ENCODE measurements around the gene TRPM6. TPM values are rescaled to one million over a fixed set of nuclear protein-coding genes. Genes with fewer than 3 reads are reported as not detected.

Gene TRPM6
- total RNA-seq, 2 experiments from 2014 or later: not detected

GRCh38 chr9:74846766-74847165 lies 41.0 kb downstream of the TRPM6 start:
- POLR2A ChIA-PET: no interaction called here
- H3K4me1 Mint-ChIP-seq: no peaks in the 10 kb centered on the region
- H3K27ac Mint-ChIP-seq: no peak overlapping the region
- ATAC-seq (ENCODE audit: low read depth): no peak
- no peaks in the 10 kb centered on the region for H3K9me3 Mint-ChIP-seq
- no peaks in the 10 kb centered on the region for H3K27me3 Mint-ChIP-seq
- H3K36me3 Mint-ChIP-seq: no peaks in the 10 kb centered on the region
- no peak overlapping the region for H3K4me3 Mint-ChIP-seq
- DNase-seq: no peak

GRCh38 chr9:74838351-74838750 lies 49.4 kb downstream of the TRPM6 start:
- H3K4me1 Mint-ChIP-seq: no peaks in the 10 kb centered on the region
- POLR2A ChIA-PET: no interaction called here

GRCh38 chr9:74824654-74825053 lies 63.1 kb downstream of the TRPM6 start:
- H3K27me3 Mint-ChIP-seq: peaks cover 5% of the 10 kb centered on the region
- DNase-seq (no peak), ATAC-seq (ENCODE audit: low read depth) (no peak)
- H3K27ac Mint-ChIP-seq: no peak overlapping the region
- POLR2A ChIA-PET: no interaction called here
- H3K4me3 Mint-ChIP-seq: no peak overlapping the region
- H3K4me1 Mint-ChIP-seq: no peaks in the 10 kb centered on the region
- H3K36me3 Mint-ChIP-seq: no peaks in the 10 kb centered on the region
- H3K9me3 Mint-ChIP-seq: no peaks in the 10 kb centered on the region

More at GRCh38 chr9:74838351-74838750, 49.4 kb downstream of the TRPM6 start:
- DNase-seq (no peak), ATAC-seq (ENCODE audit: low read depth) (no peak)
- Mint-ChIP-seq H3K4me3 (no peak overlapping the region), H3K27ac (no peak overlapping the region), H3K27me3 (peaks cover 5% of the 10 kb centered on the region), H3K36me3 (no peaks in the 10 kb centered on the region), H3K9me3 (no peaks in the 10 kb centered on the region)

- no peaks in the 10 kb centered on the region for H3K9me3 Mint-ChIP-seq
- POLR2A ChIA-PET: no interaction called here
- DNase-seq: no peak
- no peak for ATAC-seq (ENCODE audit: low read depth)
- H3K27me3 Mint-ChIP-seq: peaks cover 5% of the 10 kb centered on the region
- H3K4me1 Mint-ChIP-seq: no peaks in the 10 kb centered on the region
- no peak overlapping the region for H3K4me3 Mint-ChIP-seq
- no peaks in the 10 kb centered on the region for H3K36me3 Mint-ChIP-seq
- H3K27ac Mint-ChIP-seq: no peak overlapping the region
These were observed 66.1 kb downstream of the TRPM6 start for GRCh38 chr9:74821636-74822035.

GRCh38 chr9:74817816-74818215 lies 69.9 kb downstream of the TRPM6 start:
- no peaks in the 10 kb centered on the region for H3K4me1 Mint-ChIP-seq
- no peak overlapping the region for H3K4me3 Mint-ChIP-seq
- H3K27me3 Mint-ChIP-seq: peaks cover 5% of the 10 kb centered on the region
- POLR2A ChIA-PET: no interaction called here
- no peak for DNase-seq
- ATAC-seq (ENCODE audit: low read depth): no peak
- H3K27ac Mint-ChIP-seq: no peak overlapping the region
- H3K36me3 Mint-ChIP-seq: no peaks in the 10 kb centered on the region
- H3K9me3 Mint-ChIP-seq: no peaks in the 10 kb centered on the region

GRCh38 chr9:74817281-74817810 lies 70.4 kb downstream of the TRPM6 start:
- no peak overlapping the region for H3K4me3 Mint-ChIP-seq
- DNase-seq (no peak), ATAC-seq (ENCODE audit: low read depth) (no peak)
- POLR2A ChIA-PET: no interaction called here
- no peaks in the 10 kb centered on the region for H3K9me3 Mint-ChIP-seq
- no peaks in the 10 kb centered on the region for H3K36me3 Mint-ChIP-seq
- H3K27ac Mint-ChIP-seq: no peak overlapping the region
- H3K27me3 Mint-ChIP-seq: peaks cover 5% of the 10 kb centered on the region
- H3K4me1 Mint-ChIP-seq: no peaks in the 10 kb centered on the region

- POLR2A ChIA-PET: no interaction called here
- Mint-ChIP-seq H3K36me3 (no peaks in the 10 kb centered on the region), H3K4me3 (no peak overlapping the region), H3K9me3 (no peaks in the 10 kb centered on the region), H3K27ac (no peak overlapping the region), H3K4me1 (no peaks in the 10 kb centered on the region), H3K27me3 (peaks cover 17% of the 10 kb centered on the region)
- no peak for DNase-seq
- ATAC-seq (ENCODE audit: low read depth): no peak
These were observed 77.5 kb downstream of the TRPM6 start for GRCh38 chr9:74810200-74810599.

- POLR2A ChIA-PET: no interaction called here
These were observed 83.7 kb downstream of the TRPM6 start for GRCh38 chr9:74804018-74804385.

GRCh38 chr9:74803376-74804017 lies 84.2 kb downstream of the TRPM6 start:
- Mint-ChIP-seq H3K27me3 (peaks cover 14% of the 10 kb centered on the region), H3K9me3 (no peaks in the 10 kb centered on the region), H3K4me3 (no peak overlapping the region), H3K4me1 (no peaks in the 10 kb centered on the region), H3K27ac (no peak overlapping the region), H3K36me3 (no peaks in the 10 kb centered on the region)
- ATAC-seq (ENCODE audit: low read depth) (no peak), DNase-seq (no peak)
- POLR2A ChIA-PET: no interaction called here

More at GRCh38 chr9:74804018-74804385, 83.7 kb downstream of the TRPM6 start:
- Mint-ChIP-seq H3K9me3 (no peaks in the 10 kb centered on the region), H3K4me3 (no peak overlapping the region), H3K27me3 (peaks cover 14% of the 10 kb centered on the region), H3K4me1 (no peaks in the 10 kb centered on the region), H3K27ac (no peak overlapping the region), H3K36me3 (no peaks in the 10 kb centered on the region)
- ATAC-seq (ENCODE audit: low read depth) (no peak), DNase-seq (no peak)

- Mint-ChIP-seq H3K36me3 (no peaks in the 10 kb centered on the region), H3K4me3 (no peak overlapping the region), H3K4me1 (no peaks in the 10 kb centered on the region), H3K27me3 (peaks cover 10% of the 10 kb centered on the region), H3K27ac (no peak overlapping the region), H3K9me3 (no peaks in the 10 kb centered on the region)
- DNase-seq (no peak), ATAC-seq (ENCODE audit: low read depth) (no peak)
- POLR2A ChIA-PET: no interaction called here
These were observed 87.5 kb downstream of the TRPM6 start for GRCh38 chr9:74800226-74800625.

- Mint-ChIP-seq H3K27ac (no peak overlapping the region), H3K4me1 (no peaks in the 10 kb centered on the region), H3K4me3 (no peak overlapping the region), H3K9me3 (no peaks in the 10 kb centered on the region), H3K36me3 (no peaks in the 10 kb centered on the region), H3K27me3 (peaks cover 5% of the 10 kb centered on the region)
- POLR2A ChIA-PET: no interaction called here
- ATAC-seq (ENCODE audit: low read depth) (no peak), DNase-seq (no peak)
These were observed 91.9 kb downstream of the TRPM6 start for GRCh38 chr9:74795803-74796202.

GRCh38 chr9:74795081-74795480 lies 92.6 kb downstream of the TRPM6 start:
- DNase-seq (no peak), ATAC-seq (ENCODE audit: low read depth) (no peak)
- Mint-ChIP-seq H3K4me3 (no peak overlapping the region), H3K27me3 (peaks cover 3% of the 10 kb centered on the region), H3K9me3 (no peaks in the 10 kb centered on the region), H3K36me3 (no peaks in the 10 kb centered on the region), H3K27ac (no peak overlapping the region), H3K4me1 (no peaks in the 10 kb centered on the region)
- POLR2A ChIA-PET: no interaction called here

- POLR2A ChIA-PET: no interaction called here
- no peaks in the 10 kb centered on the region for H3K36me3 Mint-ChIP-seq
- no peak for ATAC-seq (ENCODE audit: low read depth)
- no peaks in the 10 kb centered on the region for H3K4me1 Mint-ChIP-seq
- no peaks in the 10 kb centered on the region for H3K9me3 Mint-ChIP-seq
- H3K27me3 Mint-ChIP-seq: peaks cover 16% of the 10 kb centered on the region
- no peak overlapping the region for H3K4me3 Mint-ChIP-seq
- no peak overlapping the region for H3K27ac Mint-ChIP-seq
- DNase-seq: no peak
These were observed 103.2 kb downstream of the TRPM6 start for GRCh38 chr9:74784506-74784905.

GRCh38 chr9:74783408-74783807 lies 104.3 kb downstream of the TRPM6 start:
- Mint-ChIP-seq H3K9me3 (no peaks in the 10 kb centered on the region), H3K4me3 (no peak overlapping the region), H3K36me3 (no peaks in the 10 kb centered on the region), H3K4me1 (no peaks in the 10 kb centered on the region), H3K27me3 (peaks cover 16% of the 10 kb centered on the region), H3K27ac (no peak overlapping the region)
- DNase-seq (no peak), ATAC-seq (ENCODE audit: low read depth) (no peak)
- POLR2A ChIA-PET: no interaction called here

Measured in activated naive CD8-positive, alpha-beta T cell treated with anti-CD3 and anti-CD28 coated beads, Interleukin-2, amount 10 ng/mL, durations not matched to agents 7 days and 5 days (primary cell).